ENCODE results near the gene CERT1.

CERT1 gene

GRCh38 chr5:75473463-75473862 is 38.0 kb downstream of the CERT1 start:
- DNase-seq = no peak

- DNase-seq = no peak
These were observed 38.5 kb downstream of the CERT1 start for GRCh38 chr5:75472973-75473372.

DNA sequence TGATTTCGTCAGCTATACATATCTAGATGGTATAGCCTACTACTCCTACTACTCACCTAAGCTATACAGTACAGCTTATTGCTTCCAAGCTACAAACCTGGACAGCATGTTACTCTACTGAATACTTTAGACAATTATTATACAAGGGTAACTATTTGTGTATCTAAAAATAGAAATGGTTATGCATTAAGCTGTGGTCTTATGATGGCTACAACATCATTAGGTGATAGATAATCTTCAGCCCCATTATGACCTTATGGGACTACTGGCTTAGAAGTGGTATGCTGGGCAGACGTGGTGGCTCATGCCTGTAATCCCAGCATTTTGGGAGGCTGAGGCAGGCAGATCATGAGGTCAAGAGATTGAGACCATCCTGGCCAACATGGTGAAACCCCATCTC is 40.2 kb downstream of the CERT1 start:
- no peak for DNase-seq

- DNase-seq = no peak
These were observed 42.4 kb downstream of the CERT1 start for GRCh38 chr5:75469017-75469416.

DNA sequence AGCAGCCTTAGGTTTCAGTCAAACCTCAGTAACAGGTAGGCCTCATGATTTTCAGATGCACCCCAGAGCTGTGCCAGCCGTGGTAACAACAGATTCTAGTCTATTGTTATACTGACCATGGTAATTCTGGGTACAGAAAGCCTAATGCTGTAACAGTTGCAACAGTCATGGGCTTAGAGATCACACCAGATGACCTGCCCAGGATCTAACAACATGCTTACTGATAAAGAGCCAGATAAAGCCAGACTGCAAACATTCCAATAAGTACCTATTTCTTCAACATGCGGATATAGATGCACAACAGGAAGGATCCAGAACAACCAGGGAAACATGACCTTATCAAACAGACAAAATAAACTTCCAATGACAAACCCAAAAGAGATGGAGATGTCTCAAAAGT is 42.8 kb downstream of the CERT1 start:
- DNase-seq = no peak

- DNase-seq = no peak
These were observed 45.3 kb downstream of the CERT1 start for GRCh38 chr5:75466006-75466716.

- no peak for DNase-seq
These were observed 45.9 kb downstream of the CERT1 start for GRCh38 chr5:75465480-75465879.

DNA sequence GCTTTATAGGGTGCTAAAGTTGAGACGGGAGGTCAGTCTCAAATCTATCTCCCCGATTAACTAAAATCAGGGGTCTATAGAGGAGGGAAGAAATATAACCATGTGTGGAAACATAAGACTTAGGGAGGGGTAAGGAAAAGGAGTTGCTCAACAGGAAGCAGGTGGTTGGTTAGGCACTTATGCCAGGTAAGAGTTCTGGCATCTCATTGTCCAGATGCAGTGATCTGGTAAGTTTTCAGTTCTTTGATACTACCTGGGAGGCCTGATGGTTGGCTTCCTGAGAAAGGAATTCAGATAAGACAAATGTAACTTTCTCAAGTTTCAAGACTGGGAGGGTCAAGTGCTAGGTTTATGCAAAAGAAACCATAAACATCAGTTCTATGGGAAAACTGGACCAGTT is 47.7 kb downstream of the CERT1 start:
- DNase-seq = no peak

DNA sequence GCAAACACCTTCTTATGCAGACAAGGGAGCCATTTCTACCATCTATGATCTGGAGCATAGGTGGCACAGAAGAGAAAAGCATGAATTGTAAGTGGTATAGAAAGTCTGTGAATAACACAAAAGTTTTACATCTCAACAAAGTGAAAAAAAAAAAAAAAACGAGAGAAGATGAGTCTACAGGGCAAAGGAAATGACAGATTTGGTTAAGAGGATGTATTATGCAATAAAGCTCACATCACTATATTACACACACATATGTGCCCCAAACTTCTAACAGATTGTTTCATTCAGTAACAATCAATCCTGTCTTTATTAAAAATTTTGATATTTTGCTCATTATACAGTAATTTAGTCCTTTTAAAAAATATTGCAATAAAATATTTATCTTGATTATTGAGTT is 49.8 kb downstream of the CERT1 start:
- DNase-seq = no peak

GRCh38 chr5:75460942-75461610 is 50.4 kb downstream of the CERT1 start:
- no peak for DNase-seq

GRCh38 chr5:75460532-75460931 is 50.9 kb downstream of the CERT1 start:
- no peak for DNase-seq

- DNase-seq = no peak
These were observed 53.7 kb downstream of the CERT1 start for GRCh38 chr5:75457691-75458090.

DNA sequence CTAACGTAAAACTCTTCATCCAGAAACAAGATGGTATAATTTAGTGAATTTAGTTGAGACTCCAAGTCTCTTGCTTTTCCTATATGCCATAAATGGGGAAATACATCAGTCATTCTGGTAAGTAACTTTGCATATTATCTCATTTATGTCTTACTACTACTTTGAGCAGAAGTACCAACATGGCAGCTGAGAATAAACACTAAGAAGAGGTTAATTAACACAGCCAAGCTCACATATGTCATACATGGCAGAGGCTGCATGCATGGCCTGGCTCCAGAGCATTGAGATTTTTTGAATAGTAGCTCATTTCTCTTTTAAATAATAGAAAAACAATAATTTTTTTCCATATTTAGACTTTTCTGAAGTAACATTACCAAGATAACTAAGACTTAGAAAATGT is 54.3 kb downstream of the CERT1 start:
- DNase-seq = no peak

GRCh38 chr5:75450069-75450468 is 61.4 kb downstream of the CERT1 start:
- no peak for DNase-seq

- DNase-seq = no peak
These were observed 65.4 kb downstream of the CERT1 start for GRCh38 chr5:75446068-75446467.

GRCh38 chr5:75441560-75441959 is 69.9 kb downstream of the CERT1 start:
- no peak for DNase-seq

- no peak for DNase-seq
These were observed 72.2 kb downstream of the CERT1 start for GRCh38 chr5:75439276-75439675.

DNA sequence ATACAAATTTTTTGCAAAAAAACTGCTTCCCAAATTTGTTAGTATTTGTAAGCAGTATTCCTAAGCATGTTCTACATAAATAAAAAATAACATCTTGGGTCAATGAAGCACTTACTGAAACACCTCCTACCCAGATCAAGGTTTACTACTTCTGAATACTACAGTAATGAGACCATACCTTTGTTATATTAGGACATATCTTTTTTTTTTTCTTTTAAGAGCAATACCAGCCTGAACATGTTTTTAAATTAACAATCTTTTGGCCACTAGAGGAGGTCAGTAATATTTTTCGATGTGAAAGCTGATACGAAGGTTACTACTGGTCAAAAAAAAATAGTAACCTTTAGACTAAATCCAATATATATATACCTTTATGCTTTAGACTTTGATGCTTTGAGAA is 72.7 kb downstream of the CERT1 start:
- DNase-seq = no peak

DNA sequence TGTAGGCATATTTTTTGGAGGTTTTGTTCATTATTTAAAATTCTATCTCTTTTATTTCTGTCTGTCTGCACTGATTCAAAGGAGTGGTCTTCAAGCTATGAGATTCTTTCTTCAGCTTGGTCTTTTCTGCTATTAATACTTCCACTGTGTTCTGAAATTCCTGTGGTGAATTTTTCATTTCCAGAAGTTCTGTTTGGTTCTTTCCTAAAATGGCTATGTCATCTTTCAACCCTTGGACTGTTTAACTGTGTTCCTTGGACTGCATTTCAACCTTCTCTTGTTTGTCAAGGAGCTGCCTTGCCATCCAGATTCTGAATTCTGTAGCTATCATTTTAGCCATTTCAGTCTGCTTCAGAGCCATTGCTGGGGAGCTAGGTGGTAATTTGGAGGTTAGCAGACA is 76.3 kb downstream of the CERT1 start:
- no peak for DNase-seq

DNA sequence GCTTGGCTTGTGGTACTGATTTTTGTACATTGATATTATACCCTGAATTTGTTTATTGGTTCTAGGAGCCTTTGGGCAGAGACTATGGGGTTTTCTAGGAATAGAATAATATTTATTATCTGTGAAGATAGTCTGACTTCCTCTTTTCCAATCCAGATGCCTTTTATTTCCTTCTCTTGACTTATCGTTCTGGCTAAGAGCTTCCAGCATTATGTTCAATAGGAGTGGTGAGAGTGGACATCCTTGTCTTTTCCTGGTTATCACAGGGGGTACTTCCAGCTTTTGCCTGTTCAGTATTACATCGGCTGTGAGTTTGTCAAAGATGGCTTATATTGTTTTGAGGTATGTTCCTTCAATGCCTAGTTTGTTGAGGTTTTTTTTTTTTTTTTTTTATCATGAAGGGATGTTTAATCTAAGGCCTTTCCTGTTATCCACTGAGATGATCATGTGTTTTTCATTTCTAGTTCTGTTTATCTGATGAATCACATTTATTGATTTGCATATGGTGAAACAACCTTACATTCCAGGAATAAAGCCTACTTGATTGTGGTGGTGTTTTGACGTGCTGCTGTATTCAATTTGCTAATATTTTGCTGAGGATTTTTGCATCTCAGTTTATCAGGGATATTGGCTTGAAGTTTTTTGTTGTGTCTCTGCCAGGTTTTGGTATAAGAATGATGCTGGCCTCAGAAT is 77.5 kb downstream of the CERT1 start:
- no peak for DNase-seq

DNA sequence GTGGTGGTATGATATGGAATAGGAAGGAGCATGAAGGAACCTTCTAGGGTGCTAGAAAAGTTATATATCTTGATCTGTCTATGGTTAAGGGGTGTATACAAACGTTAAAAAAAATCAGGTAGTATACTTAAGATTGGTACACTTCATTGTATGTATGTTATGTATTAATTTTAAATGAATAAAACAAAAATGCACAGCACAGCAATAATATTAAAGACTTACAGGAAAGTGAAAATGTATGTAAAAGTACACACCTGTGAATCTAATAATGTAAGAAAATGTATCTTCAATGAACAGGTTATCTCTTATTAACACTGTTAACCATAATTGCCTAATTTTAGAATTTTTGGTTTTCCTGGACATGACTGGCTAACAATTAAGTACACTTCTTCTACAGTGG is 97.2 kb downstream of the CERT1 start:
- no peak for DNase-seq

GRCh38 chr5:75412111-75412990 is 99.1 kb downstream of the CERT1 start:
- no peak for DNase-seq

DNA sequence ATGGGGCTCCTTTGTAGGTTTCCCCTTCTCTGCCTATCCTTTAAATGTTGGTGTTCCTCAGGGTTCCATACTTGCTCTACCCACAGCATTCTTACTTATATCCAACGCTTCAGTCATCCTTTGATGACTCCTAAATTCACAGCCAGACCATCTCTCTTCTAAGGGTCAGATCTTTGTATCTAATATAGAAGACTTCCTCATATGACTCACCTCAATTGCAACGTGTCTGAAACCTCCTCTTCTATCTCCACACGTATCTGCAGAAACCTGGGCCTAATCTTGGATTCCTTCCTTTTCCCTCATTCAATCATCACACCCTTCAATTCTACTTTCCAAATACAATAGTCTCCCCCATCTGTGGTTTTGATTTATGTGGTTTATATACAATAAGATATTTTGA is 106.1 kb downstream of the CERT1 start:
- DNase-seq = no peak

Data from right kidney (tissue), 1 donor.